Measurements from ENCODE around the gene SUGP2.

SUGP2 gene

GRCh38 chr19:18991468-18991867, 41.8 kb downstream of the SUGP2 start:
- no peak for TF ChIP-seq CTCF (IDR thresholded peaks at IDR 0.05; ENCODE audit: borderline replicate concordance, insufficient read depth, low read depth, low read length)
- H3K4me3 ChIP-seq (ENCODE audit: low read depth, low read length): no peak overlapping the region

GRCh38 chr19:18991006-18991405, 42.3 kb downstream of the SUGP2 start:
- no peak overlapping the region for H3K4me3 ChIP-seq (ENCODE audit: low read depth, low read length)
- no peak for TF ChIP-seq CTCF (IDR thresholded peaks at IDR 0.05; ENCODE audit: borderline replicate concordance, insufficient read depth, low read depth, low read length)

GRCh38 chr19:18990128-18990708, 43.1 kb downstream of the SUGP2 start:
- no peak for TF ChIP-seq CTCF (IDR thresholded peaks at IDR 0.05; ENCODE audit: borderline replicate concordance, insufficient read depth, low read depth, low read length)
- no peak overlapping the region for H3K4me3 ChIP-seq (ENCODE audit: low read depth, low read length)

- TF ChIP-seq CTCF (IDR thresholded peaks at IDR 0.05; ENCODE audit: borderline replicate concordance, insufficient read depth, low read depth, low read length): no peak
Observed at GRCh38 chr19:18989316-18989715, 44.0 kb downstream of the SUGP2 start.

GRCh38 chr19:18987456-18987855, 45.9 kb downstream of the SUGP2 start:
- no peak for TF ChIP-seq CTCF (IDR thresholded peaks at IDR 0.05; ENCODE audit: borderline replicate concordance, insufficient read depth, low read depth, low read length)
- no peak overlapping the region for H3K4me3 ChIP-seq (ENCODE audit: low read depth, low read length)

More at GRCh38 chr19:18989316-18989715, 44.0 kb downstream of the SUGP2 start:
- no peak overlapping the region for H3K4me3 ChIP-seq (ENCODE audit: low read depth, low read length)

GRCh38 chr19:18985257-18985656, 48.1 kb downstream of the SUGP2 start:
- no peak for TF ChIP-seq CTCF (IDR thresholded peaks at IDR 0.05; ENCODE audit: borderline replicate concordance, insufficient read depth, low read depth, low read length)
- H3K4me3 ChIP-seq (ENCODE audit: low read depth, low read length): no peak overlapping the region

- no peak for TF ChIP-seq CTCF (IDR thresholded peaks at IDR 0.05; ENCODE audit: borderline replicate concordance, insufficient read depth, low read depth, low read length)
Observed at GRCh38 chr19:18984251-18984650, 49.1 kb downstream of the SUGP2 start.

More at GRCh38 chr19:18984251-18984650, 49.1 kb downstream of the SUGP2 start:
- no peak overlapping the region for H3K4me3 ChIP-seq (ENCODE audit: low read depth, low read length)
